ENCODE measurements around the gene MEF2A. TPM values are rescaled to one million over a fixed set of nuclear protein-coding genes. Genes with fewer than 3 reads are reported as not detected.

MEF2A gene
- total and polyA plus RNA-seq, 9 donors, result 25.5 to 82.7 (median 59.9) TPM

- no peak overlapping the region for H3K27ac ChIP-seq
- H3K27me3 ChIP-seq, result no peaks in the 10 kb centered on the region
- TF ChIP-seq EP300 (IDR thresholded peaks at IDR 0.05) (no peak), POLR2A (IDR thresholded peaks at IDR 0.05) (no peak)
- TF ChIP-seq, protein P1, sequence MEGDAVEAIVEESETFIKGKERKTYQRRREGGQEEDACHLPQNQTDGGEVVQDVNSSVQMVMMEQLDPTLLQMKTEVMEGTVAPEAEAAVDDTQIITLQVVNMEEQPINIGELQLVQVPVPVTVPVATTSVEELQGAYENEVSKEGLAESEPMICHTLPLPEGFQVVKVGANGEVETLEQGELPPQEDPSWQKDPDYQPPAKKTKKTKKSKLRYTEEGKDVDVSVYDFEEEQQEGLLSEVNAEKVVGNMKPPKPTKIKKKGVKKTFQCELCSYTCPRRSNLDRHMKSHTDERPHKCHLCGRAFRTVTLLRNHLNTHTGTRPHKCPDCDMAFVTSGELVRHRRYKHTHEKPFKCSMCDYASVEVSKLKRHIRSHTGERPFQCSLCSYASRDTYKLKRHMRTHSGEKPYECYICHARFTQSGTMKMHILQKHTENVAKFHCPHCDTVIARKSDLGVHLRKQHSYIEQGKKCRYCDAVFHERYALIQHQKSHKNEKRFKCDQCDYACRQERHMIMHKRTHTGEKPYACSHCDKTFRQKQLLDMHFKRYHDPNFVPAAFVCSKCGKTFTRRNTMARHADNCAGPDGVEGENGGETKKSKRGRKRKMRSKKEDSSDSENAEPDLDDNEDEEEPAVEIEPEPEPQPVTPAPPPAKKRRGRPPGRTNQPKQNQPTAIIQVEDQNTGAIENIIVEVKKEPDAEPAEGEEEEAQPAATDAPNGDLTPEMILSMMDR (IDR thresholded peaks at IDR 0.05), result no peak
Measured at GRCh38 chr15:99542828-99543227, 23.0 kb upstream of the MEF2A start.

DNA sequence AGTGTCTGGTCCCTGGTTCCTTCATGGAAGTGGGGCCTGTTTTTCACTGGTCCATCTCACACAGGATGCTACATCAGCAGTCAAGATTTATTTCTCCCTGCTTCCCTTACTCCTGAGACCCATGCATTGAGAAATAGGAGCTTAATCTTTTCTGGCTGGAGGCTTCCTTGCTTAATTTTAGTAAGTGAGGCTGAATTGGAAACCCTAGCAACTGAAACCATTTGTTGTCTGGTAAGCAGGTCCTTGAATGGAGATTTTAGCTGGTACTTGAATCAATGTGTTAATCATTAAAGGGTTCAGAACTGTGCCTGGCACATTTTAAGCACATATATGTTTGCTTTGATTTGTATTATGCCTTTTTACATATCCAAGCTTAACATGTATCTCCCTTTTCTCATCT is 20.2 kb upstream of the MEF2A start:
- TF ChIP-seq, protein P1 (IDR thresholded peaks at IDR 0.05), result no peak
- no peak for TF ChIP-seq POLR2A (IDR thresholded peaks at IDR 0.05)
- no peak for TF ChIP-seq EP300 (IDR thresholded peaks at IDR 0.05)
- Histone ChIP-seq H3K27me3 (no peaks in the 10 kb centered on the region), H3K4me1 (ENCODE audit: insufficient read depth) (no peaks in the 10 kb centered on the region), H3K27ac (no peak overlapping the region), H3K4me3 (no peak overlapping the region), H3K36me3 (no peaks in the 10 kb centered on the region), H3K9me3 (no peaks in the 10 kb centered on the region)
- intact Hi-C loops (cut with DNase I), result no loop called here
- DNase-seq, result no peak

More at GRCh38 chr15:99542828-99543227, 23.0 kb upstream of the MEF2A start:
- DNase-seq, result no peak
- intact Hi-C loops (cut with DNase I), result no loop called here
- Histone ChIP-seq H3K36me3 (no peaks in the 10 kb centered on the region), H3K4me3 (no peak overlapping the region), H3K9me3 (no peaks in the 10 kb centered on the region), H3K4me1 (ENCODE audit: insufficient read depth) (no peaks in the 10 kb centered on the region)

DNA sequence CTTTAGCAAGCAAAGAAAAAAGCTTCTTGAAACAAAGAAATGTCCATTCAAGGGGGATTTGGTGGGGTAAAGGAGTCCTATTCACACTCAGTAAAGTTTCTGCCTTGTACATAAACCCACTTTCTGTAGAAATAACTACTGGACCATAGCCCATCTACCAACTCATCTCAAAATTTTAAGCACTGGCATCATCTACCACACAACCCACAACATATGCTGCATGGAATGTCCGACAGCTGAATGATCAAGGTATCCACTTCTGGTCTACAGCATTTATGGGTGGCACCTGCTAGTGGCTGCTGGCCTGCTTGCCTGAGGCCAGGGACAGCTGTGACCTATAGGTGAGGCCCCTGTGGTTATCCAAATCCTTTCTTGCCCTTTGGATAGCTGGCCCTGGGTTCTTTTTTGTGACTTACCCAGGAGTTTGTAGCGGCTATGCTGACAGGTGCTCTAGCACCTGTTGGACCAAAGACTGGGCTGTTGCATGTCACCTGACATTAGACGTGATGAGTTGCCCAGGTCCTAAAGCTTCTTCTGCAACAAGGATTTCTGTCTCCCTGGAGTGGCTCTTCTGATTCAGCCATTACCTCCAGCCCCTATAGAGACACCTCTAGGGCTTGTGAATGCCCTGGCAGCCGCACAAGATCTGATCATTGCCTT is 19.2 kb upstream of the MEF2A start:
- no peaks in the 10 kb centered on the region for H3K36me3 ChIP-seq
- no peaks in the 10 kb centered on the region for H3K27me3 ChIP-seq
- intact Hi-C loops (cut with DNase I), result no loop called here
- TF ChIP-seq EP300 (IDR thresholded peaks at IDR 0.05) (no peak), POLR2A (IDR thresholded peaks at IDR 0.05) (no peak)
- TF ChIP-seq, protein P1 (IDR thresholded peaks at IDR 0.05), result no peak
- 72 to 84% (median 73%) methylated on average over 4 of the region's 4 CpGs for WGBS, 3 donors
- H3K27ac ChIP-seq, result no peak overlapping the region
- H3K4me3 ChIP-seq, result no peak overlapping the region
- no peaks in the 10 kb centered on the region for H3K4me1 ChIP-seq (ENCODE audit: insufficient read depth)
- no peak for DNase-seq
- H3K9me3 ChIP-seq, result no peaks in the 10 kb centered on the region

DNA sequence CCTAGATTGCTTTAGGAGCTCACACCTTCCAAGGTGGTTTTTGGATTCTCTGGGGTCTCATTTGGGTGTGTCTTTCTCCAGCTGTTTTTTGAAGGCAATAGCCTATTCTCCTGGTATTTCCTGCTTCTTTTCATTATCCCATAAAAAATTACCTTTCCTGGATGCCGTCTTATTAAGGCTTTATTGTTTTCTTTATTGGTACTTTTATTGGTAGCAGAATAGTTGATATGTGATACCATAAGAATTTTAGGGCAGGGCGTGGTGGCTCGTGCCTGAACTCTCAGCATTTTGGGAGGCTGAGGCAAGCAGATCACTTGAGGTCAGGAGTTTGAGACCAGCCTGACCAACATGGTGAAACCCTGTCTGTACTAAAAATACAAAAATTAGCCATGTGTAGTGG is 18.3 kb upstream of the MEF2A start:
- no peak overlapping the region for H3K4me3 ChIP-seq
- WGBS, 3 donors, result 88 to 92% (median 89%) methylated on average over 3 of the region's 3 CpGs

More for the DNA sequence above, 18.3 kb upstream of the MEF2A start:
- no peaks in the 10 kb centered on the region for H3K4me1 ChIP-seq (ENCODE audit: insufficient read depth)
- no peak for DNase-seq
- no peaks in the 10 kb centered on the region for H3K9me3 ChIP-seq
- H3K27ac ChIP-seq, result no peak overlapping the region
- H3K27me3 ChIP-seq, result no peaks in the 10 kb centered on the region
- intact Hi-C loops (cut with DNase I), result no loop called here
- no peak for TF ChIP-seq POLR2A (IDR thresholded peaks at IDR 0.05)
- TF ChIP-seq EP300 (IDR thresholded peaks at IDR 0.05), result no peak
- TF ChIP-seq, protein P1 (IDR thresholded peaks at IDR 0.05), result no peak
- no peaks in the 10 kb centered on the region for H3K36me3 ChIP-seq
